ENCODE data around the gene APOL5. TPM values are rescaled to one million over a fixed set of nuclear protein-coding genes. Genes with fewer than 3 reads are reported as not detected.

Gene APOL5
- total RNA-seq, 6 donors from 2014 or later, result not detected

DNA sequence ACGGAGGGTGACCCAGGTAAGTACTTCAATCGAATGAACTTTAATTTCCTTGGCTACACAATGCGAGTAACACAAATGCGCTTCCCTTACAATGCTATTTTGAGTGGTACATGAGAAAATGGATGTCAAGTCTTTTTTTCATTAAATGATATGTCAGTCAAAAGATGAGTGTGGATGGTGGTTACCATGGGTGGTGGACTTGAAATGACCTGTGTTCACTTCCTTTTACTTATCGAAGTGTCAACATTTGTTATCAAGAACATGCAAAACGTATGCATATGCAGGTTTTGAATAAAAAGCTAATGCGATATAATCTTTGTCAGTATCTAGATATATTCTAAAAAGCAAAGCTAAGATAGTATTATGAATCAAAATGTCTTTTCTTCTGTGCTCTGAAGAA is 8.8 kb upstream of the APOL5 start:
- TF ChIP-seq EP300 (IDR thresholded peaks at IDR 0.05) (no peak), POLR2AphosphoS5 (IDR thresholded peaks at IDR 0.05) (no peak), POLR2A (IDR thresholded peaks at IDR 0.05) (no peak)
- TF ChIP-seq, protein P1, sequence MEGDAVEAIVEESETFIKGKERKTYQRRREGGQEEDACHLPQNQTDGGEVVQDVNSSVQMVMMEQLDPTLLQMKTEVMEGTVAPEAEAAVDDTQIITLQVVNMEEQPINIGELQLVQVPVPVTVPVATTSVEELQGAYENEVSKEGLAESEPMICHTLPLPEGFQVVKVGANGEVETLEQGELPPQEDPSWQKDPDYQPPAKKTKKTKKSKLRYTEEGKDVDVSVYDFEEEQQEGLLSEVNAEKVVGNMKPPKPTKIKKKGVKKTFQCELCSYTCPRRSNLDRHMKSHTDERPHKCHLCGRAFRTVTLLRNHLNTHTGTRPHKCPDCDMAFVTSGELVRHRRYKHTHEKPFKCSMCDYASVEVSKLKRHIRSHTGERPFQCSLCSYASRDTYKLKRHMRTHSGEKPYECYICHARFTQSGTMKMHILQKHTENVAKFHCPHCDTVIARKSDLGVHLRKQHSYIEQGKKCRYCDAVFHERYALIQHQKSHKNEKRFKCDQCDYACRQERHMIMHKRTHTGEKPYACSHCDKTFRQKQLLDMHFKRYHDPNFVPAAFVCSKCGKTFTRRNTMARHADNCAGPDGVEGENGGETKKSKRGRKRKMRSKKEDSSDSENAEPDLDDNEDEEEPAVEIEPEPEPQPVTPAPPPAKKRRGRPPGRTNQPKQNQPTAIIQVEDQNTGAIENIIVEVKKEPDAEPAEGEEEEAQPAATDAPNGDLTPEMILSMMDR (IDR thresholded peaks at IDR 0.05), result no peak
- no peaks in the 10 kb centered on the region for H3K36me3 ChIP-seq
- H3K4me1 ChIP-seq, result no peaks in the 10 kb centered on the region
- no peak overlapping the region for H3K27ac ChIP-seq
- no peak overlapping the region for H3K4me3 ChIP-seq
- WGBS, 2 donors, result 75 to 79% methylated on average over 7 of the region's 7 CpGs
- ATAC-seq (ENCODE audit: low FRiP score in 2 of 2) (no peak), DNase-seq (no peak)
- H3K9me3 ChIP-seq, result peaks cover 0 to 8% (median 2%) of the 10 kb centered on the region in 4 donors
- no peaks in the 10 kb centered on the region for H3K27me3 ChIP-seq

DNA sequence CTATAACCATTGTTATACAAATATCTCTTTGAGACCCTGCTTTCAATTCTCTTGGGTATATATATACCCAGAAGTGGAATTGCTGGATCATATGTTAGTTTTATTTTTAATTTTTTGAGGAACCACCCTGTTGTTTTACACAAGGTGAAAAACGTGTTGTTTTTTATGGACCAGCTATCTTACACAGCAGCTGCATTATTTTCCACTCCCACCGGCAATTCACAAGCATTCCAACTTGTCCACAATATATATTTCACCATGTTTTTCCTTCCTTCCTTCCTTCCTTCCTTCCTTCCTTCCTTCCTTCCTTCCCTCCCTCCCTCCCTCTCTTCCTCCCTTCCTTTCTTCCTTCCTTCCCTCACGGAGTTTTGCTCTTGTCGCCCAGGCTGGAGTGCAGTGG is 6.3 kb upstream of the APOL5 start:
- TF ChIP-seq, protein P1 (IDR thresholded peaks at IDR 0.05), result no peak
- TF ChIP-seq POLR2AphosphoS5 (IDR thresholded peaks at IDR 0.05), result no peak
- no peak for TF ChIP-seq POLR2A (IDR thresholded peaks at IDR 0.05)
- TF ChIP-seq EP300 (IDR thresholded peaks at IDR 0.05), result no peak
- Histone ChIP-seq H3K27ac (no peak overlapping the region), H3K27me3 (no peaks in the 10 kb centered on the region), H3K4me1 (no peaks in the 10 kb centered on the region), H3K9me3 (peaks cover 0 to 8% (median 2%) of the 10 kb centered on the region in 4 donors), H3K36me3 (no peaks in the 10 kb centered on the region), H3K4me3 (no peak overlapping the region)
- no peak for DNase-seq
- WGBS, 2 donors, result 72 to 81% methylated on average over 4 of the region's 4 CpGs
- no peak for ATAC-seq (ENCODE audit: low FRiP score in 2 of 2)

DNA sequence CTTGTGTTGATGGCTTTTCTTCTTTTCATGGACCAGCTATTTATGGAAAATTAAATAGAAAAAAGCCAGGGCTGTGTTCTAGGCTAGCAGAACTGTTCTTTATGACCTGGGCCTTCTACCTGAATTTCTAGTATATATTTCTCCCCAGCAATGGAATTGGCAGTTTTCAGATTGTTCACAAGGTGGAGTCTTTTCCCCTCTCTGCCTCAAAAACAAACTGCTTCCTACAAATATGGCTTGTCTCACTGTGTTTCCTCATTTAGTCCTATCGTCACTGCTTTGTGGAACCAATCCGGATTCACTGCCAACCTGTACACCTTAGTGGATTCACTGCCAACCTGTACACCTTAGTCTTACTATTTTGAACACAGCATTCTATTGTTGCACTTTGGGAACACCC is 5.0 kb upstream of the APOL5 start:
- DNase-seq (no peak), ATAC-seq (ENCODE audit: low FRiP score in 2 of 2) (no peak)
- TF ChIP-seq POLR2A (IDR thresholded peaks at IDR 0.05) (no peak), EP300 (IDR thresholded peaks at IDR 0.05) (no peak), POLR2AphosphoS5 (IDR thresholded peaks at IDR 0.05) (no peak)
- TF ChIP-seq, protein P1 (IDR thresholded peaks at IDR 0.05), result no peak
- Histone ChIP-seq H3K27me3 (no peaks in the 10 kb centered on the region), H3K4me3 (no peak overlapping the region), H3K9me3 (peaks cover 0 to 8% (median 2%) of the 10 kb centered on the region in 4 donors), H3K27ac (no peak overlapping the region), H3K4me1 (no peaks in the 10 kb centered on the region), H3K36me3 (no peaks in the 10 kb centered on the region)
- 96 to 97% methylated on average over 2 of the region's 2 CpGs for WGBS, 2 donors

DNA sequence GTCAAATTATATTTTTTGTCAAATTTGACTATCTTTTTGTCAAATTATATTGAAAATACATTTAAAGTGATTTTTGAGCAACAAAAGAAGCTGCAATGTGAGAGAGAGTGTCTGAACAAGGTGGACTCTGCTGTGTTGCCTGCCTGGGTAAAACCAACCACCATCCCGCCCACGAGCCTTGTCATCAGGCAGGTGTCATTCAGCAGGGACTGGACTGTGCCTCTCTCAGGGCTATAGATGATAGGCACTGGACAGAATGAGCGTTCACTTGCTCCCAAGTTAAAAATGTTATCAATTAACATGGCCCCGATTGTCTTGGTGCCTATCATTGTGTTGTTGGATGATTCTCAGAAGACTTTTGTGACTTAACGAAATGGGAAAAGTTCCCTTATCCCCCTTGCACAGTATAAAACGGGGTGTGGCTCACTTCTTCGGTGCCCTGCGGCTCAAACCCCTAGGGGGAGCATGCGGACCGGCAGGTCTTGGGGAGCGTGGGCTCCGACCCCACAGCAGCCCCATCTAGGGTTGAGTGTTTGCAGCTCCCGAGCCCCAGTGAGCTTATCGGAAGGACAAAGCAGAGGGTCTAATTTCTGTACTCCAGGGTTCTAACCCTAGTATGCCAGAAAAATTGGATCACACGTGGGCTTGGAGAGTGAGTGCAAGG is 1.7 kb downstream of the APOL5 start:
- Histone ChIP-seq H3K9me3 (no peaks in the 10 kb centered on the region), H3K4me1 (no peaks in the 10 kb centered on the region), H3K36me3 (no peaks in the 10 kb centered on the region), H3K27ac (no peak overlapping the region), H3K4me3 (no peak overlapping the region), H3K27me3 (no peaks in the 10 kb centered on the region)
- 81 to 82% methylated on average over 14 to 15 of the region's 15 CpGs for whole genome bisulfite sequencing, 2 donors
- ATAC-seq (ENCODE audit: low FRiP score in 2 of 2), result no peak
- TF ChIP-seq POLR2AphosphoS5 (IDR thresholded peaks at IDR 0.05) (no peak), EP300 (IDR thresholded peaks at IDR 0.05) (no peak), POLR2A (IDR thresholded peaks at IDR 0.05) (no peak)
- TF ChIP-seq, protein P1 (IDR thresholded peaks at IDR 0.05), result no peak
- no peak for DNase-seq

DNA sequence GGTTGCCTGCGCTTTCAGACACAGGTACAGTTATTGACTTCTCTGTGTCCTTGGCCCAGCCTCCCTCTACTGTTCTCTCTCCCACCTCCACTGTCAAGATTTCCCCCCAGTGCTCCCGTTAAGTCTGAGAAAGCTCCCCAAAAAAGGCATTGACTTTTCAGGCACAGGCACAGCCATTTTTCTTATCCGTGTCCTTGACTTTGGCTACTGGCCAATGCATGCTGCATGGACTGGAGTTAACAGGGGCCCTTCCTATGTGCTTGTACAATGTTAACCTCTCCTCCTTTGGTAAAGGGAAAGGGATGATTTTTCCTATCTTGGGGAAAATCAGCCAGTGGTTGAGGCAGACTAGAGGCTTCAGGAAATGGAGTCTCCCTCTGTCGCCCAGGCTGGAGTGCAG is 4.3 kb downstream of the APOL5 start:
- no peaks in the 10 kb centered on the region for H3K4me1 ChIP-seq
- H3K4me3 ChIP-seq, result no peak overlapping the region
- H3K27me3 ChIP-seq, result no peaks in the 10 kb centered on the region
- no peak for DNase-seq
- H3K27ac ChIP-seq, result no peak overlapping the region
- TF ChIP-seq, protein P1 (IDR thresholded peaks at IDR 0.05), result no peak
- TF ChIP-seq POLR2AphosphoS5 (IDR thresholded peaks at IDR 0.05) (no peak), EP300 (IDR thresholded peaks at IDR 0.05) (no peak), POLR2A (IDR thresholded peaks at IDR 0.05) (no peak)
- ATAC-seq (ENCODE audit: low FRiP score in 2 of 2), result no peak
- no peaks in the 10 kb centered on the region for H3K36me3 ChIP-seq
- WGBS, 2 donors, result 74 to 80% methylated on average over 4 of the region's 4 CpGs
- no peaks in the 10 kb centered on the region for H3K9me3 ChIP-seq

Measured in upper lobe of left lung (tissue), 6 donors.